Body of pancreas (tissue), 4 donors: Measurements from ENCODE around the gene C3orf85. TPM values are rescaled to one million over a fixed set of nuclear protein-coding genes. Genes with fewer than 3 reads are reported as not detected.

Experiments
- ATAC-seq: fragments of 150-250 bp; one replicate; pipeline ENCODE4 v1.9.1; 2016
- DNase-seq, 4 donors: peaks; one replicate each; pipeline ENCODE4 v3.0.0-alpha.2; 2019
- H3K27ac ChIP-seq, 4 donors: fragments of 200-600 bp; sonication (generic); 1 replicate in 3 of 4; 2 replicates in 1 of 4; pipeline versions ENCODE4 v1.5.1 to v1.6.1; 2016 to 2019; ENCODE audit warnings: mild to moderate bottlenecking in 1 of 4, mixed read lengths in 1 of 4, moderate library complexity in 1 of 4
- H3K27me3 ChIP-seq, 2 donors: fragments of 200-600 bp; sonication (generic); one replicate each; pipeline ENCODE4 v1.6.0; 2016; ENCODE audit warnings: mild to moderate bottlenecking in 1 of 2
- H3K36me3 ChIP-seq, 2 donors: fragments of 200-600 bp; sonication (generic); replicated peaks in 1 of 2; 2 replicates each; pipeline ENCODE4 v1.5.1; 2016; ENCODE audit warnings: low read depth in 2 of 2; ENCODE audit not compliant: insufficient read depth in 1 of 2
- H3K4me1 ChIP-seq: fragments of 200-600 bp; sonication (generic); one replicate; pipeline ENCODE4 v1.6.0; 2016
- H3K4me3 ChIP-seq, 2 donors: fragments of 200-600 bp; sonication (generic); 1 replicate in 1 of 2; 2 replicates in 1 of 2; pipeline ENCODE4 v1.5.1; 2016 to 2019
- H3K9me3 ChIP-seq, 3 donors: fragments of 200-600 bp; sonication (generic); 1 replicate in 2 of 3; 2 replicates in 1 of 3; pipeline ENCODE4 v1.5.1; 2016
- CTCF ChIP-seq, 7 experiments: fragments of 450-650 bp in 4 of 7; fragments of 200-600 bp in 3 of 7; sonication (generic) in 3 of 7; IDR thresholded peaks; one replicate each; pipeline ENCODE4 v1.5.1; 2016 to 2019; ENCODE audit warnings: antibody characterized with exemption in 7 of 7
- POLR2A ChIP-seq, 3 donors: fragments of 450-650 bp; IDR thresholded peaks; one replicate each; pipeline ENCODE4 v1.6.1; 2016; ENCODE audit warnings: antibody characterized with exemption in 3 of 3, mild to moderate bottlenecking in 2 of 3
- WGBS, 2 donors: methylation state at CpG; one replicate each; pipeline ENCODE4 v1.1.5; 2017; 5-methylcytosine and 5-hydroxymethylcytosine counted together
- intact Hi-C: fragments of 100-400 bp; cut with DNase I; formaldehyde crosslinking; loops from one replicate; pipeline ENCODE4 v1.15.1; 2023
- total RNA-seq, 2 donors: library from RNA; depleted of rRNA; stranded (reverse); fragments of >200 nt; gene quantifications; one replicate each; pipeline ENCODE4 v1.1.0, GENCODE V29; 2016

The C3orf85 gene
- total RNA-seq, 2 donors from 2014 or later = not detected

- Histone ChIP-seq H3K9me3 (no peaks in the 10 kb centered on the region), H3K27me3 (no peaks in the 10 kb centered on the region), H3K4me3 (no peak overlapping the region), H3K36me3 (no peaks in the 10 kb centered on the region), H3K4me1 (no peaks in the 10 kb centered on the region), H3K27ac (no peak overlapping the region)
- no peak for DNase-seq
- ATAC-seq = no peak
- intact Hi-C loops = no loop called here
- 78 to 90% methylated on average over 4 of the region's 4 CpGs for WGBS, 2 donors
- no peak for TF ChIP-seq CTCF (IDR thresholded peaks at IDR 0.05)
- no peak for TF ChIP-seq POLR2A (IDR thresholded peaks at IDR 0.05)
These were observed 40.2 kb downstream of the C3orf85 start for GRCh38 chr3:109176726-109177125.

GRCh38 chr3:109177908-109178307 lies 41.4 kb downstream of the C3orf85 start:
- no peak overlapping the region for H3K4me3 ChIP-seq
- H3K4me1 ChIP-seq = no peaks in the 10 kb centered on the region
- no peaks in the 10 kb centered on the region for H3K9me3 ChIP-seq
- no peaks in the 10 kb centered on the region for H3K36me3 ChIP-seq
- intact Hi-C loops = no loop called here
- TF ChIP-seq POLR2A (IDR thresholded peaks at IDR 0.05) = no peak
- TF ChIP-seq CTCF (IDR thresholded peaks at IDR 0.05) = no peak
- DNase-seq (no peak), ATAC-seq (no peak)
- H3K27ac ChIP-seq = no peak overlapping the region
- 54 to 64% methylated on average over 5 of the region's 5 CpGs for WGBS, 2 donors
- no peaks in the 10 kb centered on the region for H3K27me3 ChIP-seq

GRCh38 chr3:109178708-109179107 lies 42.2 kb downstream of the C3orf85 start:
- DNase-seq = no peak
- no peaks in the 10 kb centered on the region for H3K36me3 ChIP-seq
- H3K27ac ChIP-seq = no peak overlapping the region
- H3K27me3 ChIP-seq = no peaks in the 10 kb centered on the region
- TF ChIP-seq CTCF (IDR thresholded peaks at IDR 0.05) = no peak
- 42 to 81% methylated on average over 1 of the region's 1 CpG for WGBS, 2 donors
- ATAC-seq = no peak
- no peaks in the 10 kb centered on the region for H3K4me1 ChIP-seq
- H3K4me3 ChIP-seq = no peak overlapping the region
- intact Hi-C loops = no loop called here
- no peaks in the 10 kb centered on the region for H3K9me3 ChIP-seq

GRCh38 chr3:109184726-109185125 lies 48.2 kb downstream of the C3orf85 start:
- no peak for TF ChIP-seq CTCF (IDR thresholded peaks at IDR 0.05)
- TF ChIP-seq POLR2A (IDR thresholded peaks at IDR 0.05) = no peak
- ATAC-seq = no peak
- H3K27ac ChIP-seq = no peak overlapping the region
- H3K27me3 ChIP-seq = no peaks in the 10 kb centered on the region
- DNase-seq = no peak
- no peaks in the 10 kb centered on the region for H3K4me1 ChIP-seq
- intact Hi-C loops = no loop called here
- no peaks in the 10 kb centered on the region for H3K36me3 ChIP-seq
- H3K9me3 ChIP-seq = no peaks in the 10 kb centered on the region
- no peak overlapping the region for H3K4me3 ChIP-seq

GRCh38 chr3:109187390-109187789 lies 50.9 kb downstream of the C3orf85 start:
- DNase-seq = no peak
- Histone ChIP-seq H3K27ac (no peak overlapping the region), H3K27me3 (no peaks in the 10 kb centered on the region), H3K36me3 (no peaks in the 10 kb centered on the region), H3K4me1 (no peaks in the 10 kb centered on the region), H3K9me3 (no peaks in the 10 kb centered on the region), H3K4me3 (no peak overlapping the region)
- ATAC-seq = no peak
- no peak for TF ChIP-seq CTCF (IDR thresholded peaks at IDR 0.05)
- intact Hi-C loops = no loop called here
- WGBS, 2 donors = 88 to 98% methylated on average over 5 of the region's 5 CpGs
